TTC549 (cell line): ENCODE results near the gene BPTF.
"Not testable (repeated sequence)": the region's sequence is repeated elsewhere in the genome, so short reads cannot be mapped to it uniquely, and the experiment has no call there.

Experiments
- FAIRE-seq: peaks from 2 replicates; lab custom pipeline; 2012; peaks lifted over from hg19 to GRCh38; lab: Jason Lieb, UNC

Gene BPTF

DNA sequence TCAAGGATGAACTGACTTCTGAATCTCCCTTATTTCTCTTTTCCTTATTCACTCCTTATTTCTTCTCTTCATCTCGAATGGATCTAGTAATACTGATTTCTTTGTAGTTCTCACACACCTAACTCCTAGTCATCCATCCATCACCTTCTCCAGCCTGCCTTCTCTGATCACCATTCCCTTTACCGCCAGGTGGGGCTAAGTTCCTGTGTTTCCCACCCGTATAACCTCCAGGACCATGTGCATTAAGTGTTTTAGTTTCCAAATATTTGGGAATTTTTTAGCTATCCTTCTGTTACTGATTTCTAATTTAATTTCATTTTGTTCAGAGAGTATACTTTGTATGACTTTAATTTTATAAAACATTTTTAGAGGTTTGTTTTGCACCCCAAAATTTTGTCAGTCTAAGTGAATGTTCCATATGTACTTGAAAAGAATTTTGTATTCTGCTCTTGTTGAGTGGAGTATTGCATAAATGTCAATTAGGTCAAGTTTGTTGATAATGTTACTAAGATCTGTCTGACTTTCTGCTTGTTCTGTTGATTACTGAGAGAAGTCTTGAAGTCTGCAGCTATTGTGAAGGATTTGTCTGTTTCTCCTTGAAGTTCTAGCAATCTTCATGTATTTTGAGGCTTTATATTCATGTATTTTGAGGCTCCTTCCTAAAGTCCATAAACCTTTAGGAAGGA lies 8.8 kb downstream of the BPTF start:
- no peak for FAIRE-seq

DNA sequence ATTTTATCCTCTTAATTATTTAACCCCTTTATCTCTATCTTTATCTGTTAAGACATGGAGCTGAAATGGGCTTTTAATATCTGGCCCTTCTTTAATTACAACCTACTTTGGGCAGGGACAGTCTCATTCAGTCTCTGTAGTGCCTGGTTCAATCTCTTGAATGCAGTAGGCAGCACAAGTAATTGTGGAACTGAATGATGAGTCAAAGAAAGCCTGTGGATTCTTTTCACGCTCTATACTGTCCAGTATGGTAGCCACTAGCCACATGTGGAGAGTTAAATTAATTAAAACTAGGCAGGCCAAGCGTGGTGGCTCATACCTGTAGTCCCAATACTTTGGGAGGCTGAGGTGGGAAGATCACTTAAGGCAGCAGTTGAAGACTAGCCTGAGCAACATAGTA lies 9.3 kb downstream of the BPTF start:
- no peak for FAIRE-seq

DNA sequence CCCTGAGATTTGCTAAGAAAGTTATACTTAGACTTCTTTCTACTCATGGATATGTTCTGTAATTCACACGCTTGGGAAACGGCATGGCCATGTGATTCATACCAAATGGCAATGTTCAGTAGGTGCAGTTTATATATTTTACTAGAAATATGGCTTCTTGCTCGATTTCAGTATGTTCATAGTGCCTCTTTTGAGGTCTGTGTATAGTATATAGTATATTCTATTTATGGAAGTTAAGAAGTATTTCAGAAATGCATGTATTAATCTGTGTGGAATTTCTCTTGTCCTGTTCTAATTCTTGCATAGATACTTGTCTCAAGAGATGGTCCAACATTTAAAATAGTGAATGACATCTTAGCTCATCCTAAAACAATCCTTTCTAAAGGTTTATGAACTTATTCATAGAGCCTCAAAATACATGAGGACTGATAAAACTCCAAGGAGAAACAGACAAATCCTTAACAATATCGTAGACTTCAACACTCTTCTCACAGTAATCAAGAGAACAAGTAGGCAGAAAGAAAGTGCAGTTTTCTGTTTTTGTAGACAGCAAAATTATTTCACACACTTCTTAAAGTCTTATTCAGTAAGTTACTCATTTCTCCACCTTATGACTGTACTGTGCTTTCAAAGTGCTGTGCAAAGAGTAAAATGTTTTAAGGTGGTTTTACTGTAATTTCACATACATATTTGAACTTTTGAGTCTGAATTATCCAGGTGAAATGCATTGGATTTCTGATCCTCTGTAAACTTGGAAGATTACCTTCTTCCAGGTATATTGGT lies 11.1 kb downstream of the BPTF start:
- FAIRE-seq, result no peak

DNA sequence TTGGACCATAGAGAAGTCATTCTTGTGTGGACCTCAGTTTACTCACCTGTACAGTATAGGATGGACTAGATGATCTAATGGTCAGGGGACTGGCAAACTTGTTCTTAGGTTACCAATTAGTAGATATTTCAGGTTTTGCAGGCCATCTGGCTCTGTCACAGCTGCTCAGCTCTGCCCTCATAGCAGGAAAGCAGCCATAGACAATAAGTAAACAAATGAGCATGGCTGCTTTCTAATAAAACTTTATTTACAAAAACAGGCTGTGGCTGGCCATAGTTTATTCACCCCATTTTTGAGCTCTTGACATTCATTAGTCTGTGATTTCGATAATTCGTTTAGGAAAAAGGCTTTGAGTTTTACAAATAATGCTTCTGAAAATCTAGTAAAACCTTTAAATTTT lies 12.7 kb downstream of the BPTF start:
- no peak for FAIRE-seq

DNA sequence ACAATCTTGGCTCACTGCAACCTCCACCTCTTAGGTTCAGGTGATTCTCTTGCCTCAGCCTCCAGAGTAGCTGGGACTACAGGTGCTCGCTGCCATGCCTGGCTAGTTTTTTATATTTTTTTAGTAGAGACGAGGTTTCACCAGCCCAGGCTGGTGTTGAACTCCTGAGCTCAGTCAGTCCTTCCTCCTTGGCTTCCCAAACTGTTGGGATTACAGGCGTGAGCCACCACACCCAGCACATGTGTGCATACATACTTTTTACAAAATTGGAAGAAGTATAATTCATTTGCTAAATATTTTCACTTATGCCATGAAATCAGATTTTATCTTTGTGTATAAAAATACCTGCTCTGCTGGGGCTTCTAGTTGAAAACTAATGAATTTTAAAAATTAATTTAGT lies 13.2 kb downstream of the BPTF start:
- FAIRE-seq, result no peak

DNA sequence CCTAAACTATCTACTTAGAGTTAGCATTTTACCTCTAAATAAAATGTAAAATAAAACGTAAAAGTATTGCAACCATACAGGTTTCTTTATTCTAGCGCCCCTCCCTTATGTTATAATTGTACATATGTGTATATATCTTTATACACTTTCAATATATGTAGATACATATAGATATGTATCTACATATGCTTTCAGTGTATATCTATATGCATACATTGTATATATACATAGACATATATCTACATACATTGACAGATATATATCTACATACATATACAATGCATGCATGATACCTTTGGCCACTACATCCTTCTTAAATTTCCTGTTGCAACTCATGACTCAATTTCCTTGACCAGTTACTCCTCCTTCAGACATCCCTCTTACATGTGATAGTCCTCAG lies 16.7 kb downstream of the BPTF start:
- no peak for FAIRE-seq

DNA sequence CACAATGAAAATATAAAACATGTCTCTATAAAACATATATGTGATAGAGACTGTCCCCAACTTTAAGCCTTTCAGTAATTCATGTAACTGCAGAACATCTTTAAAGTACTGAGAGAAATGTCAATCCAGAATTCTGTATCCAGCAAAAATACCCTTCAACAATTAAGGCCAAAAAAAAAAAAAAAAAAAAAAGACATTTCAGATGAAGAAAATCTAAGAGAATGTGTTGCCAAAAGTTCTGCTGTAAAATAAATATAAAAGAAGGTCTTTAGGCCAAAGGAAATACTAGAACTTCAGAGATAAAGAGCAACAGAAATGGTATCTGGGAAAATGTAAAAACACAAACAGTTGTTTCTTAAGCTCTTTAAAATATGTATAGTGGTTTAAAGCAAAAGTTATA lies 17.3 kb downstream of the BPTF start:
- no peak for FAIRE-seq

DNA sequence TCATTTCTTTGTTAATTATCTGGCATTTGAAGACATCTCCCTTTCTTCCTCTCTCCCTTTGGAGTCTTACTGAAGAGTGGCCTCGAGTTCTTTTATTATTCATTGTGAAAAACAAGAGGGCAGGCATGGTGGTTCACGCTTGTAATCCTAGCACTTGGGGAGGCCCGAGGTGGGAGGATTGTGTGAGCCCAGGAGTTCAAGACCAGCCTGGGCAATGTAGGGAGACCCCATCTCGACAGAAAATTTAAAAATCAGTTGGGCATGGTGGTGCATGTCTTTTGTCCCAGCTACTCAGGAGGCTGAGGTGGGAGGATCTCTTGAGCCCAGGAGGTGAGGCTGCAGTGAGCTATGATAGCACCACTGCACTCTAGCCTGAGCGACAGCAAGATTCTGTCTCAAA lies 20.1 kb downstream of the BPTF start:
- no peak for FAIRE-seq

DNA sequence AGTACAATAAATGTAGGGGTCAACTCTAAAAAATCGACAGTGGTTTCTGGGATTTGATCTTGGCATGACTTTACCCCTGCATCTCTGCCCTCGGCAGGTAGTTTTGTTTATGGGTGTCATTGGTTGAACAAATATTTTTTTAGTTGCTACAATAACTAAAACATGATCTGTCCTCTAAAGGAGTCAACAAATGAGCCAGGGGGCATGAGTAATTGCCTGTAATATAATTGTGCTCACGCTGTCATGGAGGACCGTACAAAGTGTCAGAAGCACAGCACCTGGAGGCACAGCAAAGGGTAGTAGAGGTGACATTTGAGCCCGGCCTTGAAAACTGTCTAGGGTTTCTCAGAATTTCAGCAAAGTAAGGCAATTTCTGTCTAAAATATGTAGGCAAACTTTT lies 22.9 kb downstream of the BPTF start:
- FAIRE-seq, result not testable (repeated sequence)

DNA sequence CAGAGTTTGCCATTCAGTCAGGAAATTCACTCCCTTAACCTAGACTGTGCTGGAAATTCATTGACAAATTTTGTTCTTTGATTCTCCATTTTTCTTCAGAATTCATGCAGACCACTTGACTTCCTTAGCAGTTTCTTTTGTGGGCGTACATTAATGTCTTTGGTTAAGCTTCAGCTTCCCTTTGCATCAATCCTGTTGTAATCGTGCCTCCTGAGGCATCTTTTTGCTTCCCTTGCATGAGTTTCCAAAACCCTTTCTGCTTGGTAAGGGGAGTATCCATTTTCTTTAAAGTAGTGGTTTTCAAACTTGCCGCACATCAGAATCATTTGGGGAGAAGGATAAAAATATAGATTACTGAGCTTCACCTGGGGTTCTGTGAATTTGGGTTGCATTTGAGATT lies 23.5 kb downstream of the BPTF start:
- FAIRE-seq, result not testable (repeated sequence)

DNA sequence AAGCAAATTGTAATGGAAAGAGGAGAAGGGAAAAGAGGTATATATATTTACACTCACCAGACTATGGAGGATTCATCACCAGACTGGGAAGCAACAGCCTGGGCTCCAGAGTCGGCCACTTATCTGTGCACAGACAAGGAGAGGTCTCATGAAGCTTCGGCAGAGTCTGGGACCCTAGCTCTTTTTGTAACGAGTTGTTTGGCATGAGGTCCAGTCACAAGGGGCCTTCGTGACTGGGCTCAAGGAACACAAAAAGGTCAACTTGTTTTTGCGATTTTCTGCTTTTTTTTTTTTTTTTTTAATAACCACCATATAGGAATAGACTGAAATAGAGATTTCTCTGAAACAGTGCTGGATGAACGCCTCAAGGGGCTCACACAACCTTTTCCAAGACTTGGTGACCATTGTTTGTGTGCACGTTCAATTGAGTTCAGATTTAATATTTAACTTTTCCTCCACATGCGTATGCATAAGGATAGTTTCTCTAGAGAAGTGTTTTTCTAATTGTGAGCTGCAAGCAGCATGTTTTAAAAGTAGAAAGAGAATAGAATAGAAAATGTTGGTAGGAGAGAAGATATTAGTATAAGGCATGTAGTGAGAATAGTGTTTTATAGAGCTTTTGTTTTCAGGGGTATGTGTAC lies 25.8 kb downstream of the BPTF start:
- no peak for FAIRE-seq

DNA sequence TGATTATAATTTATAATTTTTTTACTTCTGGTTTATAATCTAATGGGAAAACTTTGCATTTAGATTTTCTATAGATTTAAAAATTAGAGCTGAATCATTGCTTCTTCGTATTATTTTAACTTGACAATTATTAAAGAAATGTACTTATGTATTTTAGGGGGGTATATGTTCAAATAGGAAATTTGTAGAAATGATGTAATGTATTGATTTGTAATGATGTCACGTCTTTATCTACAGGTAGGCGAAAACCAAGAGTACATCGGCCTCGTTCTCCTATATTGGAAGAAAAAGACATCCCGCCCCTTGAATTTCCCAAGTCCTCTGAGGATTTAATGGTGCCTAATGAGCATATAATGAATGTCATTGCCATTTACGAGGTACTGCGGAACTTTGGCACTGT lies 28.4 kb downstream of the BPTF start:
- no peak for FAIRE-seq

DNA sequence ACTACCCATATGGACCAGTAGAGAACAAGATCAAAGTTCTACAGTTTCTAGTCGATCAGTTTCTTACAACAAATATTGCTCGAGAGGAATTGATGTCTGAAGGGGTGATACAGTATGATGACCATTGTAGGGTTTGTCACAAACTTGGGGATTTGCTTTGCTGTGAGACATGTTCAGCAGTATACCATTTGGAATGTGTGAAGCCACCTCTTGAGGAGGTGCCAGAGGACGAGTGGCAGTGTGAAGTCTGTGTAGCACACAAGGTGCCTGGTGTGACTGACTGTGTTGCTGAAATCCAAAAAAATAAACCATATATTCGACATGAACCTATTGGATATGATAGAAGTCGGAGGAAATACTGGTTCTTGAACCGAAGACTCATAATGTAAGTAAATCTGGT lies 29.1 kb downstream of the BPTF start:
- FAIRE-seq, result no peak

DNA sequence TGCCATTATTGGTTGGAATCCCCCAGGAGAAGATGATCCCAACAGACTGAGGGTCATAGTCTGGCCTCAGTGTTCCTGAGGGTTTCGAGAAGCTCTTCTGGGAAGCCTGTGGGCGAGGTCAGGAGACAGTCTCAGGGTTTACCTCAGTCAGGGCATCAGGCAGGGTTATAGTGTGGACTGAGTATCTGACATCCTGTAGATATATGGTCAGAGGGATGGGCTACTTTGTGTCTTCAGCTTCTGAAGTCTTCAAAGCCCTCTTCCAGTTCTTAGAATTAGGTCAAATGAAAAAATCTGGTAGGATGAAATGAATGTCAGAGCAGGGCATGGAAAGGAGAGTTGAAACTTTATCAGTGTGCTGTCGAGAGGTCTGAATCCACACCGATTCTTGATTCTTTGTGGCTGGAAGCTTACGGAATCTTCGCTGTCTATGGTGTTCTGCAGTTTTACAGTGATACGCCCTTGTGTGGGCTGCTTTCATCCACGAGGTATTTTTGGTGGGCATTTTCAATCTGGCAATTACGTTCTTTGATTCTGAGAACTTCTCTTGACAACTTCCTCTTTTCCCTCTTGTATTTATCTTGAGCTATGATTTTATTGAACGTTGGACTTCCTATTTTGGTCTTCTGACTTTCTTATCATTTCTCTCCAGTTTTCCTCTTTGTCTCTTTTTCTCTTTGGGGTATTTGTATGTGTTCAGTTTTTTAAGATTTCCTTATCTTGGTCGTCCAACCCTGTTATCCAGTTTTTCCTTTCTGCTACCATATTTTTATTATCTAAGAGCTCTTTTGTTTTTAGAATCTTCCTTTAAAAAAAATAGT lies 30.4 kb downstream of the BPTF start:
- FAIRE-seq, result no peak

DNA sequence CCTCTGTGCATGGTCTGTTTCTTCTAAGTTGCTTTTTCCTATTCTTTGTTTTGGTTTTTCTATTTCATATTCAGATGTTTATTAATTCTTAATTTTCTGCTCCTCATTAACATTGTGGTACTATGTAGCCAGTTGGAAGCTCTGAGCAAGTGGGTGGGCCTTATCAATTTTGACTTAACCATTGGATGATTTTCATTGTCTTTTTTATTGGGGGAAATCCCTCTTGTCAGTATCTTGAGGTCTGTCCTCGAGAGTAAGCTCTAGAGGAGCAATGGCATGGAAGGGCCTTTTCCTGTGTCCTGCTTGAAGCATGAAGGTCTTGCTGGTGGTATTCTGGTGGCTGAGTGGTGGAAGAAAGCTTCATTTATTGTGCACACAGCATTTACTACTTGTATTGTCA lies 31.1 kb downstream of the BPTF start:
- not testable (repeated sequence) for FAIRE-seq

DNA sequence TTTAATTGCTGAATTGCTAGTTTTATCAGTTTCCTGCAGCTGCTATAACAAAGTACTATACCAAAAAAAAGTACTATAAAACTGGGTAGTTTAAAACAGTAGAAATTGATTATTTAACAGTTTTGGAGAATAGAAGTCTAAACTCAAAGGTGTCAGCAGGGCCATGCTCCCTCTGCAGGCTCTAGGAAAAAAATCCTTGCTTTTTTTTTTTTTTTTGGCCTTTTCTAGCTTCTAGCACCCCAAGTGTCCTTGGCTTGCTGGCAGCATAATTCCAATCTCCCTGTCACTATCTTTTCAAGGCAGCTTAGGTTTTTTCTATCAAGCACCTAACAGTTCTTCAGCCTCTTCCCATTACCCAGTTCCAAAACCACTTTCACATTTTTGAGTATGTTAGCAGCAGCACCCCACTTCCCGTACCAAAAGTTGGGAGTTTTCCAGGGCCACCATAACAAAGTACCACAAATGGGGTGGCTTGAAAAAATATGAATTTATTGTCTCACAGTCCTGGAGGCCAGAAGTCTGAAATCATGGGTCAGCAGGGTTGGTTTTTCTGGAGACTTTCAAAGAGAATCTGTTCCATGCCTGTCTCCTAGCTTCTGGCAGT lies 37.4 kb downstream of the BPTF start:
- no peak for FAIRE-seq

DNA sequence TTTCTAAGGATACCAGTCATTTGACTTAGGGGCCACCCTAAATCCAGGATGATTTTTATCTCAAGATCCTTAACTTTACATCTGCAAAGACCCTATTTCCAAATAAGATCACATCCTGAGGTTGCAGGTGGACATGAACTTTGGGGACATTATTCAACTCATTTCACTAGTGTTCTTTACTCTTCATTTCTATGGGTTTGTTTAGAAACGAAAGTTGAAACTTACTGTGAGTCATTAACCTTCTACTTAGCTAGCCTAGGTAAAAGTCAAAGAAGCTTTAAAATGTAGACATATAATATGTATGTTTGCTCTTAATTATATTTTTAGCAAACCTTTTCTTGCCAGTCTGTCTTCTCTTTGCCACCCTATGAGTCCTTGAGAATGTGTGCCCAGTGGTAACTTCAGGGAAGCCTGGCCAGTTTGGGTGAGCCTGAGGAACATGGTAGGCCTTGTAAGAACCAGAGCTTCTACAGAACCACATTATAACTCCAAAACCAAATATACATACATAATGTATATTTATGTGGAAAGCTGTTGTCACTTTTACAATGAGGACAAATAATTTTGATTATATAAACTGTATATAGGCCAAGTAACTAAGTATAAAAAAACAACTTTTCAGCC lies 38.4 kb downstream of the BPTF start:
- no peak for FAIRE-seq

DNA sequence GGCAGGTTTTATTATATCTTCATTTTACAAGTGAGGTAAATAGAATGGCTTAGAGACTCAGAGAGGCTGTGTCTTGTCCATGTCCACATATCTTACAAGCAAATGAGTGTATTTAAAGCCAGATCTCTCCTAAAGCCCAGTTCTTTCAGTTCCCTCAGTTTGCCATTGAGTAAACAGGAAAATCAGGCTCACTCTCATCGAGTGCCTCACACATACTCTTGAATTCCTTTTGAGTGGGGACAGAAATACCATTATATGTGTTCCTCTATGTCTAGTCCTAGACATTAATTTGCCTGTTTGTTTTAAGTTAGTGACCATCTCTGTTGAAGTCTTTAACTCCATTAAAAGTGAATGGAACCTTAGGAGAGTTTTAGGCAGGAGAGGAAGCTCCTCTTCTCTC lies 40.1 kb downstream of the BPTF start:
- no peak for FAIRE-seq

DNA sequence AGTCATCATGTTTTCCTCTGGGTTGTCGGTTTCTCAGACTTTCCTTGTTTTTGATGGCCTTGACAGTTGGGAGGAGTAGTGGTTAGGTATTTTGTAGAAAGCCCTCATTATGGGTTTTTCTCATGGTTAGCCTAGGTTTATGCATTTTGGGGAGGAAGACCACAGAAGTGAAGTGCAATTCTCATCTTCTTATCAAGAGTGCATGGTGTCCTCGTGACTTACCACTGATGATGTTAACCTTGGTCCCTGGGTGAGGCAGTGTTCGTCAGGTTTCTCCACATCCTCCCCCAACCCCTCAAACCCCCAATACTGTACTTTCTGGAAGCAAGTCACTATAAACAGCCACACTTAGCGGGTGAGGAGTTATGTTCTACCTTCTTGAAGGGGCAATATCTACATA lies 42.3 kb downstream of the BPTF start:
- no peak for FAIRE-seq

DNA sequence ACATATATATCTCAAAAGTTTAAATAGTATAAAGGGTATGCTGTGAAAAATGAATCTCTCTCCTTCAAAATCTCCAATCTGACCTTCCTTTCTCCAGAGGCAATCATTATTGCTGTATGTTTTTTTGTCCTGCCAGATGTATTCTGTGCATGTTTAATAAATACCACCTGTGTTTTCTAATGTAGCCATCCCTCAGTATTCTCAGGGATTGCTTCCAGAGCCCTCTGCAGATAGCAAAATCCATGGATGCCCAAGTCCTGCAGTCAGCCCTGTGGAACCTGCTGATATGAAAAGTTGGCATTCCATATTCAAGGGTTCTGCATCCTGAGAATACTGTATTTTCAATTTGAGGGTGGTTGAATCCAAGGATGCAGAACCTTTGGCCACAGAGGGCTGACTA lies 42.9 kb downstream of the BPTF start:
- FAIRE-seq, result no peak

DNA sequence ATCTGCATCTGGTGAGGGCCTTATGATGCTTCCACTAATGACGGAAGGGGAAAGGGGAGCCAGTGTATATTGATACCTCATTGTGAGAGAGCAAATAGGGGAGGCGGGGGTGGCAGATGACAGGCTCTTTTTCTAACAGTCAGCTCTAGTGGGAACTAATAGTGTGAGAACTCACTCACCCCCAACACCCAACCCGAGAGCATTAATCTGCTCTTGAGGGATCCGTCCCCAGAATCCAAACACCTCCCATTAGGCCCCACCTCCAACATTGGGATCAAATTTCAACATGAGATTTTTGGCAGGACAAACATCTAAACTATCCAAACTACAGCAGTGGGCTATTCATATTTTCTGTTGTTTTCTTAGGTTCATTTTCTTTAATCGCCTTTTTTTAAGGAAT lies 54.4 kb downstream of the BPTF start:
- FAIRE-seq, result no peak

DNA sequence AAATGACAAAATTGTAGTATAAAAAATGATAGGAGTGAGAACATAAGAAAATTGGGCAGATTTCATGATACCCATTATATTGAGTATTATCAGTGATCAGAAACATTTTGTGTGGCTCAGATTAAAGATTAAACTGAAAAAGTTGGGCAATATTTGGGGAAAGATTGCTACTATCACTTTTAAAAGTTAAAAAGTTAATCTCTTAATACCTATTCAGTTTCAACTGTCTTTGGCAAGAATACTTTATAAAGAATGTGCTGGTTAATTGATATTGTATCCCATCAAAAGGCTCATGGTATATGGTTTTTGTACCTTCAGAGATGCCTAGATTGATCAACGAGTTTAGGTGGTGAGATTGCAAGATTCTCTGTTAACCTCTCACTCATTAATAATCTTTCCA lies 55.8 kb downstream of the BPTF start:
- no peak for FAIRE-seq
